HepG2 (cell line): ENCODE measurements around the gene ABCA8. TPM values are rescaled to one million over a fixed set of nuclear protein-coding genes. Genes with fewer than 3 reads are reported as not detected.

Experiments used
- BRD4 ChIP-seq: sonication (generic); formaldehyde crosslinking; IDR thresholded peaks from 2 replicates; pipeline ENCODE4 v1.4.0; 2020; ENCODE audit warnings: missing genetic modification reagents
- CEBPB ChIP-seq: IDR thresholded peaks from 2 replicates; pipeline ENCODE4 v1.6.1; 2011; ENCODE audit warnings: low read depth, low read length, improper control_type of control experiment, borderline replicate concordance
- CHCHD3 ChIP-seq: sonication (generic); formaldehyde crosslinking; IDR thresholded peaks from 2 replicates; pipeline ENCODE4 v1.8.0; 2022; ENCODE audit warnings: mild to moderate bottlenecking, missing genetic modification reagents, moderate library complexity
- CHD4 ChIP-seq: fragments of 200-600 bp; sonication (generic); IDR thresholded peaks from 2 replicates; pipeline ENCODE4 v1.7.0; 2017; ENCODE audit warnings: mild to moderate bottlenecking, low read length, borderline replicate concordance
- GABPB1 ChIP-seq: IDR thresholded peaks from 2 replicates; pipeline ENCODE4 v1.6.1; 2016; ENCODE audit warnings: mild to moderate bottlenecking, missing genetic modification reagents, moderate library complexity, missing compliant biosample characterization
- IKZF1 ChIP-seq: fragments of 450-650 bp; IDR thresholded peaks from 2 replicates; pipeline ENCODE4 v1.7.1; 2016
- JARID2 ChIP-seq: sonication (generic); formaldehyde crosslinking; IDR thresholded peaks from 2 replicates; pipeline ENCODE4 v1.8.1; 2023; ENCODE audit warnings: missing genetic modification reagents, inconsistent platforms; ENCODE audit not compliant: insufficient replicate concordance
- KDM5A ChIP-seq: fragments of 200-600 bp; sonication (generic); IDR thresholded peaks from 2 replicates; pipeline ENCODE4 v1.7.0; 2018; ENCODE audit warnings: antibody characterized with exemption, mild to moderate bottlenecking, low read length, borderline replicate concordance
- KLF6 ChIP-seq: IDR thresholded peaks from 2 replicates; pipeline ENCODE4 v1.8.0; 2016; ENCODE audit warnings: missing biosample characterization, missing genetic modification reagents
- MED13 ChIP-seq: sonication (generic); formaldehyde crosslinking; IDR thresholded peaks from 2 replicates; pipeline ENCODE4 v1.5.0; 2020; ENCODE audit warnings: missing genetic modification reagents
- NR2C2 ChIP-seq: sonication (generic); formaldehyde crosslinking; IDR thresholded peaks from 2 replicates; pipeline ENCODE4 v1.4.0; 2020; ENCODE audit warnings: missing genetic modification reagents, mild to moderate bottlenecking, moderate library complexity, borderline replicate concordance
- PRDM4 ChIP-seq: sonication (generic); formaldehyde crosslinking; IDR thresholded peaks from 2 replicates; pipeline ENCODE4 v1.9.0; 2021; ENCODE audit warnings: missing genetic modification reagents, borderline replicate concordance
- SP4 ChIP-seq: sonication (generic); formaldehyde crosslinking; IDR thresholded peaks from 2 replicates; pipeline ENCODE4 v1.8.1; 2023; ENCODE audit warnings: mild to moderate bottlenecking, missing genetic modification reagents
- TCF7L2 ChIP-seq: IDR thresholded peaks from 2 replicates; pipeline ENCODE4 v1.6.1; 2011; ENCODE audit warnings: mild to moderate bottlenecking, low read depth, low read length, moderate library complexity
- TEF ChIP-seq: sonication (generic); formaldehyde crosslinking; IDR thresholded peaks from 2 replicates; pipeline ENCODE4 v1.5.0; 2020; ENCODE audit warnings: missing genetic modification reagents
- TIGD3 ChIP-seq: sonication (generic); formaldehyde crosslinking; IDR thresholded peaks from 2 replicates; pipeline ENCODE4 v1.5.1; 2020; ENCODE audit warnings: mild to moderate bottlenecking, missing genetic modification reagents, borderline replicate concordance
- ZNF12 ChIP-seq: sonication (generic); formaldehyde crosslinking; IDR thresholded peaks from 2 replicates; pipeline ENCODE4 v1.5.0; 2020; ENCODE audit warnings: missing genetic modification reagents
- ZNF263 ChIP-seq: sonication (generic); formaldehyde crosslinking; IDR thresholded peaks from 2 replicates; pipeline ENCODE4 v1.4.0; 2020; ENCODE audit warnings: missing genetic modification reagents
- ZNF30 ChIP-seq: sonication (generic); formaldehyde crosslinking; IDR thresholded peaks from 2 replicates; pipeline ENCODE4 v1.5.0; 2020; ENCODE audit warnings: mild to moderate bottlenecking, missing genetic modification reagents
- ZNF333 ChIP-seq: sonication (generic); formaldehyde crosslinking; IDR thresholded peaks from 2 replicates; pipeline ENCODE4 v1.4.0; 2020; ENCODE audit warnings: mild to moderate bottlenecking, missing genetic modification reagents, borderline replicate concordance
- ZNF446 ChIP-seq: sonication (generic); formaldehyde crosslinking; IDR thresholded peaks from 2 replicates; pipeline ENCODE4 v1.5.0; 2020; ENCODE audit warnings: mild to moderate bottlenecking, missing genetic modification reagents
- ZNF503 ChIP-seq: sonication (generic); formaldehyde crosslinking; IDR thresholded peaks from 2 replicates; pipeline ENCODE4 v1.4.0; 2020; ENCODE audit warnings: missing genetic modification reagents
- ZNF580 ChIP-seq: IDR thresholded peaks from 2 replicates; pipeline ENCODE4 v1.6.1; 2016; ENCODE audit warnings: low read depth, borderline replicate concordance
- polyA plus RNA-seq, 8 experiments: library from polyadenylated mRNA; depleted of rRNA in 3 of 8; stranded (reverse) in 7 of 8; unstranded in 1 of 8; fragments of >200 nt; fragmentation: Illumina TruSeq in 4 of 8; extraction: Trizol in 4 of 8; gene quantifications; 2 replicates each; pipeline versions ENCODE4 v1.2.1 to v1.2.3, GENCODE V29; 2011 to 2016; ENCODE audit warnings: low read depth in 4 of 8, missing spikeins in 1 of 8, mixed read lengths in 1 of 8; ENCODE audit not compliant: insufficient read depth in 1 of 8
- total RNA-seq, 5 experiments: library from RNA; depleted of rRNA; stranded (reverse); fragments of >200 nt; fragmentation: Illumina TruSeq; extraction: Trizol; gene quantifications; 2 replicates each; pipeline ENCODE4 v1.2.3, GENCODE V29; 2016; ENCODE audit warnings: low read depth in 1 of 5

Gene ABCA8
- total and polyA plus RNA-seq, 2 of the 13 experiments (the other 11 are each of a cell fraction or from before 2014, with no cell fraction given) = 0.05 to 0.18 TPM

- 0 out of 2 replicates have a peak, but pooled peaks have one; percentile 43 for TF ChIP-seq TIGD3
- no peak for TF ChIP-seq ZNF263 (CRISPR knock-in tag)
- no peak for TF ChIP-seq SP4 (CRISPR knock-in tag)
- 0 out of 2 replicates have a peak, but pooled peaks have one; percentile 53 for TF ChIP-seq KLF6 (CRISPR knock-in tag)
- no peak for TF ChIP-seq ZNF333
- peak; percentile 40; the same call in 1 of the 2 replicates for TF ChIP-seq GABPB1
- no peak for TF ChIP-seq TEF
- peak; percentile 63; the same call in 1 of the 2 replicates for TF ChIP-seq ZNF12 (CRISPR knock-in tag)
- no peak for TF ChIP-seq CHD4
- TF ChIP-seq JARID2 (CRISPR knock-in tag) = no peak
- TF ChIP-seq IKZF1 = no peak
- no peak for TF ChIP-seq CHCHD3 (CRISPR knock-in tag)
- TF ChIP-seq ZNF580 (CRISPR knock-in tag) = no peak
- no peak for TF ChIP-seq KDM5A
- TF ChIP-seq TCF7L2 = peak; percentile 38; the same call in 1 of the 2 replicates
- no peak for TF ChIP-seq ZNF30 (CRISPR knock-in tag)
- no peak for TF ChIP-seq ZNF446 (CRISPR knock-in tag)
- peak; percentile 42; the same call in 1 of the 2 replicates for TF ChIP-seq BRD4 (CRISPR knock-in tag)
- TF ChIP-seq CEBPB = 0 out of 2 replicates have a peak, but pooled peaks have one; percentile 40
- 0 out of 2 replicates have a peak, but pooled peaks have one; percentile 22 for TF ChIP-seq NR2C2
- no peak for TF ChIP-seq PRDM4 (CRISPR knock-in tag)
- TF ChIP-seq MED13 = 0 out of 2 replicates have a peak, but pooled peaks have one; percentile 63
- TF ChIP-seq ZNF503 (CRISPR knock-in tag) = peak; percentile 83; the same call in 1 of the 2 replicates
These were observed 133.1 kb downstream of the ABCA8 start (continued) for GRCh38 chr17:68821860-68822696.
